Tibial nerve (tissue), 4 donors: ENCODE results near the gene DCP2. TPM values are rescaled to one million over a fixed set of nuclear protein-coding genes. Genes with fewer than 3 reads are reported as not detected.
"Not testable (repeated sequence)": the region's sequence is repeated elsewhere in the genome, so short reads cannot be mapped to it uniquely, and the experiment has no call there.

ENCODE experiments used
- DNase-seq, 2 donors: peaks; one replicate each; pipeline ENCODE4 v3.0.0-alpha.2; 2019; ENCODE audit warnings: low spot score in 2 of 2
- H3K27ac ChIP-seq, 4 donors: fragments of 200-600 bp; sonication (generic) in 3 of 4; one replicate each; pipeline ENCODE4 v1.5.1; 2017 to 2019; ENCODE audit warnings: mild to moderate bottlenecking in 1 of 4
- H3K27me3 ChIP-seq, 2 donors: fragments of 200-600 bp; sonication (generic) in 1 of 2; one replicate each; pipeline versions ENCODE4 v1.5.1 to v1.6.0; 2017 to 2019
- H3K36me3 ChIP-seq, 3 donors: fragments of 200-600 bp; sonication (generic); one replicate each; pipeline ENCODE4 v1.5.1; 2018 to 2019
- H3K4me1 ChIP-seq, 4 donors: fragments of 200-600 bp; sonication (generic) in 3 of 4; one replicate each; pipeline ENCODE4 v1.5.1; 2017 to 2019
- H3K4me3 ChIP-seq, 4 donors: fragments of 200-600 bp; sonication (generic) in 3 of 4; one replicate each; pipeline ENCODE4 v1.5.1; 2017 to 2019; ENCODE audit warnings: mild to moderate bottlenecking in 1 of 4, moderate library complexity in 1 of 4
- H3K9me3 ChIP-seq, 4 donors: fragments of 200-600 bp; sonication (generic) in 3 of 4; one replicate each; pipeline ENCODE4 v1.5.1; 2017 to 2019
- CTCF ChIP-seq, 5 experiments: fragments of 200-600 bp in 3 of 5; fragments of 450-650 bp in 2 of 5; sonication (generic) in 3 of 5; IDR thresholded peaks; one replicate each; pipeline ENCODE4 v1.5.1; 2016 to 2019; ENCODE audit warnings: antibody characterized with exemption in 5 of 5, mild to moderate bottlenecking in 3 of 5, moderate library complexity in 2 of 5
- EP300 ChIP-seq, 2 donors: sonication (generic); formaldehyde crosslinking; IDR thresholded peaks; one replicate each; pipeline ENCODE4 v1.6.1; 2017; ENCODE audit warnings: antibody characterized with exemption in 2 of 2, mild to moderate bottlenecking in 1 of 2
- POLR2A ChIP-seq, 2 donors: fragments of 450-650 bp; IDR thresholded peaks; one replicate each; pipeline ENCODE4 v1.6.1; 2017; ENCODE audit warnings: antibody characterized with exemption in 2 of 2, mild to moderate bottlenecking in 2 of 2, moderate library complexity in 2 of 2
- WGBS, 2 donors: methylation state at CpG; one replicate each; pipeline ENCODE4 v1.1.5; 2018; 5-methylcytosine and 5-hydroxymethylcytosine counted together
- total RNA-seq, 4 donors: library from RNA; depleted of rRNA; stranded (reverse); fragments of >200 nt; gene quantifications; one replicate each; pipeline ENCODE4 v1.1.0, GENCODE V29; 2016

The DCP2 gene
- total RNA-seq, 4 donors from 2014 or later: 26.7 to 35.3 (median 29.8) TPM

GRCh38 chr5:112948458-112948857, 28.1 kb upstream of the DCP2 start:
- H3K4me3 ChIP-seq: no peak overlapping the region
- H3K4me1 ChIP-seq: no peaks in the 10 kb centered on the region
- DNase-seq: no peak
- no peaks in the 10 kb centered on the region for H3K9me3 ChIP-seq
- H3K36me3 ChIP-seq: no peaks in the 10 kb centered on the region
- 88 to 89% methylated on average over 1 of the region's 1 CpG for WGBS, 2 donors
- H3K27me3 ChIP-seq: no peaks in the 10 kb centered on the region
- TF ChIP-seq EP300 (IDR thresholded peaks at IDR 0.05): no peak
- H3K27ac ChIP-seq: no peak overlapping the region

DNA sequence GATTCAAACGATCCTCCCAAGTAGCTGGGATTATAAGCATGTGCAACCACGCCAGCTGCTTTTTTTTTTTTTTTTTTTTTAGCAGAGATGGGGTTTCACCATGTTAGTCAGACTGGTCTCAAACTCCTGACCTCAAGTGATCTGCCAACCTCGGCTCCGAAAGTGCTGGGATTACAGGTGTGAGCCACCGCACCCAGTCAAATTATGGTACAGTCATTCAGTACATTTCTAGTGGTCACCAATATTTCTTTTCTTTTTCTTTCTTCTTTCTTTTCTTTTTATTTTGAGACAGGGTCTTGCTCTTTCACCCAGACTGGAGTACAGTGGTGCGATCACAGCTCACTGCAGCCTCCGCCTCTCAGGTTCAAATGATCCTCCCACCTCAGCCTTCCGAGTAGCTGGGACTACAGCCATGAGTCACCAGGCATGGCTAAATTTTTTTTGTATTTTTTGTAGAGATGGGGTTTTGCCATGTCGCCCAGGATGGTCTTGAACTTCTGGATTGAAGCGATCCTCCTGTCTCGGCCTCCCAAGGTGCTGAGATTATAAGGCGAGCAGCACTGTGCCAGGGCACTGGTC, 25.4 kb upstream of the DCP2 start:
- no peaks in the 10 kb centered on the region for H3K4me1 ChIP-seq
- H3K4me3 ChIP-seq: no peak overlapping the region
- 95 to 96% methylated on average over 12 of the region's 12 CpGs for WGBS, 2 donors
- H3K36me3 ChIP-seq: no peaks in the 10 kb centered on the region
- TF ChIP-seq EP300 (IDR thresholded peaks at IDR 0.05) (no peak), POLR2A (IDR thresholded peaks at IDR 0.05) (no peak), CTCF (IDR thresholded peaks at IDR 0.05) (no peak)
- H3K27me3 ChIP-seq: no peaks in the 10 kb centered on the region
- no peaks in the 10 kb centered on the region for H3K9me3 ChIP-seq
- no peak for DNase-seq
- H3K27ac ChIP-seq: no peak overlapping the region

- peaks cover 0 to 31% (median 9%) of the 10 kb centered on the region in 4 donors for H3K4me1 ChIP-seq
- DNase-seq: no peak
- no peaks in the 10 kb centered on the region for H3K36me3 ChIP-seq
- H3K4me3 ChIP-seq: no peak overlapping the region
- H3K9me3 ChIP-seq: no peaks in the 10 kb centered on the region
- TF ChIP-seq CTCF (IDR thresholded peaks at IDR 0.05): no peak
- no peak for TF ChIP-seq POLR2A (IDR thresholded peaks at IDR 0.05)
- no peak for TF ChIP-seq EP300 (IDR thresholded peaks at IDR 0.05)
- H3K27ac ChIP-seq: no peak overlapping the region
- no peaks in the 10 kb centered on the region for H3K27me3 ChIP-seq
- WGBS, 2 donors: 48 to 58% methylated on average over 3 of the region's 3 CpGs
Measured at GRCh38 chr5:112956606-112957005, 20.0 kb upstream of the DCP2 start.

DNA sequence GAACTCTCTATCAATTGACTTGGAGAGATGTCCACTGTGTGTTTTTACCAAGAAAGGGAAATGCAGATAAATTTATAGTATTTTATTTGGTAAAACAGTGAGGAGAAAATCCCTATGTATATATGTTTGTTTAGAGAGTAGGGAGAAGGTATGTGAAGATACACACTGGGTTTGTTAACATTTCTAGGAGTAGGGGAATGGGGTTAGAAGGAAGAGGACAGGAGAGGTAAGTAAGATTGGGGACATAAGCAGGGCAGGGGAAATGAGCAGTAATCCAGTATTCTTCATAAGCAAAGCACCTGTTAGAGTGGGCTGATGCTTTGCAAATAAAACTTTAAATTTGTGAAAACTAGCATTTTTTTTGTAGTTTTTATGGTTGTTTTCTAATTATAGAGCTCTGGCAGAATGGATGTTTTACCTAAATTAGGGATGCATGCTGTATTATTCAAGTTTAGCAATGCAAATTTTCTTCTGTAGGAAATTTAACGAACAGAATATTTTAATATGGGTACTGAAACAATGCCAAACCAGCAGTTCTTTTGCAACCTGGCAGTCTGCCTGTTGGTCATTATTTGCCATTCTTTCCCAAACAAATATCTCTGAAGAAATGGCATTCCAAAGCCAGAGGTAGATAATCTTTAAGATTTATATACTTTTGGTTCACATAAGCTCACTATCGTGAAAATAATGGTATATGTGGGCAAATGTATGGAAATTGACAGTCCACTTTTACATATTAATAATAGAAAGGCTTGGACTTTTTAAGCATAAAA, 19.4 kb upstream of the DCP2 start:
- TF ChIP-seq CTCF (IDR thresholded peaks at IDR 0.05): no peak
- TF ChIP-seq EP300 (IDR thresholded peaks at IDR 0.05): no peak
- no peak for TF ChIP-seq POLR2A (IDR thresholded peaks at IDR 0.05)
- Histone ChIP-seq H3K4me3 (no peak overlapping the region), H3K9me3 (no peaks in the 10 kb centered on the region), H3K27me3 (no peaks in the 10 kb centered on the region), H3K36me3 (no peaks in the 10 kb centered on the region), H3K4me1 (peaks cover 0 to 31% (median 9%) of the 10 kb centered on the region in 4 donors), H3K27ac (no peak overlapping the region)
- DNase-seq: no peak
- WGBS, 2 donors: 56 to 62% methylated on average over 2 of the region's 2 CpGs

DNA sequence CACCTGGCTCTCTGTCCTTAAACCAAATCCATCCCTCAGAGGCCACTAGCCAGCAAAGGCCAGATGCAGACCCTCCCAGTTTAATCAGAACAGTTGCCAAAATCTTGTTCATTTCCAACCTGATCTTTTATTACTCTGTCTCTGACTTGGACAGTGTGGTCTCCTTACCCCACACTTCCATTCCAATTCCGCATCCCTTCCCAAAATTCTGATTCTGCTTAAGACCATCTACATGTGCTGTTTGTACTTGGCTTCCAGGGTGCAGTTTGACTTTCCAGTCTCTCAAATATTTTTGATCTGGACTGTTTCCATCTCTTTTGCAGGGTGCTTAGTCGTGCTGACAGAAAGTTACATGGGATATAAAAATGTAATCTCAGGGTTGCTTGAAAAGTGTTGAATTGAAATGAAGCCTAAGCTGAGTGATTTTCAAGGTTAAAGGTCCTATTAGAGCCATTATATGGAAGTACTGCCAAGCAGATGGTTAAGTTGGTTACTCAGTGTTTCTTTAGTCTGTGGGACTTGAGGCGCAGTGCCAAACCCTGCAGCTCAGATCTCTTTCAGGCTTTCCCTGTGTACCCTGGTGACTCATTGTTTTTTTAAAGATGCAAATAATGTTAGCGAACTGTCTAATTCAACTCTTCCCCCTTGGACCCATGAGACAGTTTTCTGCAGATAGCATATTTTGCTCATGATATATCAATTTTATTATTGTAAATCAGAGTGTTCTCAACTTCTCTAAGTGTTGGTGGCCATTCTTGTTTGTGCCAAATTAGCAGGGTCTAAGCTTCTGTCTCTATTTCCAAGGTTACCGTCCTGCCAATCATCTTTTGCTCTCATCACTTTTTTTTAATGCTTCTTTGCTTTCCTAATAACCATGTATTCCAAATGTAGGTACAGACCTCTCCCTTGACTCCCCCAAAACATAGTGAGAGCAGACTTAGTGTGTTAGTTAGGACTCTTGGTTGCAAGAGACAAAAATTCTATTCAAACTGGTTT, 18.2 kb upstream of the DCP2 start:
- peak overlapping the region in 1 of 4 donors; percentile 44 for H3K27ac ChIP-seq
- H3K9me3 ChIP-seq: no peaks in the 10 kb centered on the region
- H3K4me1 ChIP-seq: peaks cover 0 to 36% (median 9%) of the 10 kb centered on the region in 4 donors
- H3K27me3 ChIP-seq: no peaks in the 10 kb centered on the region
- 29 to 35% methylated on average over 5 of the region's 5 CpGs for WGBS, 2 donors
- TF ChIP-seq CTCF (IDR thresholded peaks at IDR 0.05) (no peak), POLR2A (IDR thresholded peaks at IDR 0.05) (no peak), EP300 (IDR thresholded peaks at IDR 0.05) (no peak)
- DNase-seq: no peak
- H3K36me3 ChIP-seq: no peaks in the 10 kb centered on the region
- H3K4me3 ChIP-seq: no peak overlapping the region

DNA sequence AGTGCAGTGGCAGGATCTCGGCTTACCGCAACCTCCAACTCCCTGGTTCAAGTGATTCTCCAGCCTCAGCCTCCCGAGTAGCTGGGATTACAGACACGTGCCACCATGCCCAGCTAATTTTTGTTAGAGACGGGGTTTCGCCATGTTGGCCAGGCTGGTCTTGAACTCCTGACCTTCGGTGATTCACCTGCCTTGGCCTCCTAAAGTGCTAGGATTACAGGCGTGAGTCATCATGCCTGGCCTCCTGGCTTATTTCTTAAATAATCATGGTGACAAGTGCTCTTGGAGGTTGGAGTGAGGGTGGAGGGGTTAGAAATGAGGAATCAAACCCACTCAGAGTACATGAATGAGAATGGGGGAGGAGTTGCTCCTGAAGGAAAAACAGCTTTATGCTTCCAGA, 16.7 kb upstream of the DCP2 start:
- H3K27me3 ChIP-seq, H3K36me3 ChIP-seq, DNase-seq, H3K4me3 ChIP-seq, H3K27ac ChIP-seq, H3K9me3 ChIP-seq: not testable (repeated sequence)
- WGBS, 2 donors: 93 to 94% methylated on average over 8 of the region's 8 CpGs
- peaks cover 0 to 44% (median 9%) of the 10 kb centered on the region in 4 donors for H3K4me1 ChIP-seq
